GM18526 (cell line): ENCODE measurements around the gene TP53.

Source experiments
- POLR2A ChIP-seq: IDR thresholded peaks from 3 replicates; pipeline ENCODE4 v1.6.1; 2011; ENCODE audit not compliant: insufficient read length; ENCODE audit errors: extremely low read depth

The TP53 gene

DNA sequence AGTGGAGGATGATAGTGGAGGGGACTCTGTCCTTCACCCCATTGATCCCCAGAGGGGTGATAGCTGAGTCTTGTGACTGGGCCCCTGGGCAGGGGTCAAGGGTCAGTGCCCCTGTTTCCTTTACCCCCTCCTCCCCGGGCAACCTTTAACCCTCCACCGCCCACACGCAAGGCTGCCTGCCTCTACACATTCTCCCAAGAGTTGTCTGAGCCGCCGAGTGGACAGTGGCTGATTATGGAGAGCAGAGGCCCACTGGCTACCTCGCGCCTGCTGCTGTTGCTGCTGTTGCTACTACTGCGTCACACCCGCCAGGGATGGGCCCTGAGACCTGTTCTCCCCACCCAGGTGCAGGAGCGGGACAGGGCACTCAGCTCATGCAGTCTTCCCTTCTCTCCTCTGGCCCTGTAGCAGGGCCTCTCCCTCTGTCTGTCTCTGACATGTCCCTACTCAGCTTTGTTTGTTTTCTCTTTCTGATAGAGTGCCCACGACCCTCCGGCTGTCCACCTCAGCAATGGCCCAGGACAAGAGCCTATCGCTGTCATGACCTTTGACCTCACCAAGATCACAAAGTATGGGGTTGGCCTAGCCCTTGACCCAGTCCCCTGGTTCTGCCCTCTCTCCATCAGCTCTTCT, 57.2 kb downstream of the TP53 start, which contains the start of gene SHBG:
Gene SHBG (plus strand): TSS at position 197 of the 633 bp plus-strand sequence. CDS start 38 bp downstream, at position 235.
- no peak for TF ChIP-seq POLR2A

DNA sequence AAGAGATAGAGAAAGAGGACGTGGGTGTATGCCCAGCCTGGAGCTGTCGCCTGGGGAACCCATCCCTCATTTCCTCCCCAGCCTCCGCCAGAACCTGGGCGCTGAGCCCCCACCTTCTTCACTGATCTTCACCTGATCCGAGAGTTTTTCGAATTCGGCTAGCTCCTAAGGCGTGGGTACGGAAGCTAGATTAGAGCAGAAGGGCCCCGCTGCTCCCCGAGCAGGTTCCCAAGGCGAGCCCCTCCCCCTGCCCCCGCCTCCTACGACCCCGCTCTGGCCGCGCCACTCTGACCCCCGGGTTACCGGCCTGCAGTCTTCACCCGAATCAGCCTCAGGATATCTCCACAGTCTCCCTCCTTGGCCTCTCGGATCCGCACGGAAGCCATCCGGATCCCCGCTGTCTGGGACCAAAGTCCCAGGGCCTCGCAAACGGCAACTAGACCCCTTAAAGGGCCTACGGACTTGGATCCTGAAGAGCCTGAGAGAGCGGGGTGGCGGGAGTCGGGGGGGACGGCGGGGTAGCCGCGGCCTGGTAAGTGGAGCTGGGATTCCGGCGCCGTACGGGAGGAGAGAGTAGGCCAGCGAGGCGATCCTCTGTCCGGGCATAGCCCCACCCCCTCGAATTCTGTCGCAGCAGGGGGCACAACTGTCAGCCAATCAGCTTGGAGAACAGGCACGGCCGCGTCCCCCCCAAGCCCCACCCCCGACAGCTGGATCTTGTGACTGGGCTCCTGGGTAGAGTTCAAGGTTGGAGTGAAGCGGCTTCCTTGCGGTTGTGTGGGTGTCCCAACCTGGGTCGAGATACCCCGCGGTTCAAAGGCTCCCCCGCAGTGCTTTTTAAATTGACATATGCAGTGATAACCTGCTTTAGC, 59.8 kb downstream of the TP53 start, which contains the start of gene SAT2:
Gene SAT2 (minus strand): TSS at position 572 of the 872 bp plus-strand sequence. CDS start 186 bp downstream, at position 386.
- TF ChIP-seq POLR2A = peak; percentile 71

DNA sequence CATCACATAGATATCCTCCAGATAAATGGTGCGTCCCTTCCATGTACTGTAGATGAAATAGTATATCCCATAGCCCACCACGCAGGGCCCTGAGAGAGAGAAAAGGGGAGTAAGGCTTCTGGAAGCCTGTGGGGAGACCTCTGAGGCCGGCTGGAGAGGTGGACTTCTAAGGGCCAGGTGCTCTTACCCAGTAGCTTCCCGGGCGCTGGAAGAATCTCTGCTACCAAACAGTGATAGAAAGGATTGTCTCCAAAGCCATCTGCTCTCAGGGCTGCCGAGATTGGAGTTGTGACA, 60.4 kb downstream of the TP53 start:
- TF ChIP-seq POLR2A = no peak

DNA sequence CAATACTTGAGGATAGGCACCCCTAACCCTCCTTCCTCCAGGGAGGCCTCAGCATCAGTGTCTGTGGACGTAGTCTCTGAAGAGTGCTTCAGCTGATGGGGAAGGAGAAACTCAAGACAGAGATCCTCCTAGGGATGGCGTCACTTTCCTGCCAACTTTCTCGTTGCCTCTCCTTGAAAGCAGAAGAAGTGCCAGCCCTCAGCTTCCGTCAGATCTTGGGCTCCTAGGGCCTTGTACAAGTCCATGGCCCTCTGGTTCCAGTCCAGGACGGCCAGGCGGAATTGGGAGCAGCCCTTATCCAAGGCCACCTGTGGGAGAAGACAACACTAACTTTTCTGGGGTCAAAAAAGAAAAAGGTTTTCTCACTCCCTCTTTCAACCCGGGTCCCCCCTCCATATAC, 61.0 kb downstream of the TP53 start:
- no peak for TF ChIP-seq POLR2A

DNA sequence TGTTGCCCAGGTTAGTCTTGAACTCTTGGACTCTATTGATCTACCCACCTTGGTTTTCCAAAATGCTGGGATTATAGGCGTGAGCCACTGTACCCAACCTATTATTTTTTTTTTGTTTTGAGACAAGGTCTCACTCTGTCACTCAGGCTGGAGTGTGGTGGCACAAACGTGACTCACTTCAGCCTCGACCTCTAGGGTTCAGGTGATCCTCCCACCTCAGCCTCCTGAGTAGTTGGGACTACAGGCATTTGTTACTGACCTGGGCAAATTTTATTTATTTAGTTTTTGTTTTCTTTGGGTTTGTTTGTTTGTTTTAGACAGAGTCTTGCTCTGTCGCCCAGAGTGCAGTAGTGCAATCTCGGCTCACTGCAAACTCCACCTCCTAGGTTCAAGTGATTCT, 63.6 kb downstream of the TP53 start:
- TF ChIP-seq POLR2A = no peak

DNA sequence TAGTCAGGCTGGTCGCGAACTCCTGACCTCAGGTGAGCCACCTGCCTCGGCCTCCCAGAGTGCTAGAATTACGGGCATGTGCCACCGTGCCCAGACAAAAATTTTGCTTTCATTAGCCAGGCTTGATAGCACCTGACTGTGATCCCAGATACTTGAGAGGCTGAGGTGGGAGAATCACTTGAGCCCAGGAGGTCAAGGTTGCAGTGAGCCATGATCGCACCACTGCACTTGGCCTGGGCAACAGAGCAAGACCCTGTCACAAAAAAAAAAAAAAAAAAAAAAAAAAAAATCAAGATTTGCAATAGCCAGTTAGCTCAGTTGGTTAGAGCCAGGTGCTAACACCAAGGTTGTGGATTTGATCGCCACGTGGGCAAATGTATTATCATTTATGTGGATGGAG, 66.5 kb downstream of the TP53 start:
- no peak for TF ChIP-seq POLR2A

DNA sequence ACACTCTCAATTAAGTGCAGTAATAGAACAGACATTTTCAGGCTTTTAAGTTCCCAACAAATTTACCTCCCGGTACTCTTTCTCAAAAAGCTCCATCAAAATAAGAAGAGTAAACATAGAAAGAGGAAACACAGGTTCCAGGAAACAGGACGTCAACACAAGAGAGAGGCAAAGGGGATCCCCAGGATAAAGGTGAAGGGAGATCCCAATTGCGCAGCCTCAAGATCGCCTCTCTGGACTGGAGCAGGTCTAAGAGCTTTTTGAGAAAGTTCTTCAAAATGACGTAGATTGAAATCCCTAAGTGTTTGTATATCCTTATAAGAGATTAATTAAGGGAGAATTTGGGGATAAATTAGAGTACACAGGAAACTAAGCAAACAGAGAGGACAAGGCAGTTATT, 68.7 kb downstream of the TP53 start:
- TF ChIP-seq POLR2A = no peak
